Neural cell (in vitro differentiated cells): ENCODE results near the gene TKFC.

Source experiments
- CTCF ChIP-seq: fragments of 450-650 bp; IDR thresholded peaks from 2 replicates; pipeline ENCODE4 v1.5.1; 2014; ENCODE audit warnings: antibody characterized with exemption, mild to moderate bottlenecking, moderate library complexity; ENCODE audit not compliant: poor library complexity, severe bottlenecking
- EP300 ChIP-seq: fragments of 450-650 bp; conservative IDR thresholded peaks from 2 replicates; pipeline ENCODE4 v1.6.1; 2014; ENCODE audit warnings: antibody characterized with exemption, mild to moderate bottlenecking, moderate library complexity; ENCODE audit not compliant: poor library complexity, severe bottlenecking
- POLR2AphosphoS5 ChIP-seq: IDR thresholded peaks from 2 replicates; pipeline ENCODE4 v1.6.1; 2012
- RAD21 ChIP-seq: fragments of 450-650 bp; conservative IDR thresholded peaks from 2 replicates; pipeline ENCODE4 v1.6.1; 2014; ENCODE audit warnings: antibody characterized with exemption, mild to moderate bottlenecking, moderate library complexity
- TAF1 ChIP-seq: IDR thresholded peaks from 2 replicates; pipeline ENCODE4 v1.6.1; 2012; ENCODE audit warnings: low read depth

GRCh38 chr11:61345954-61346843, 13.2 kb downstream of the TKFC start:
- TF ChIP-seq TAF1 (no peak), CTCF (no peak), RAD21 (no peak), POLR2AphosphoS5 (no peak), EP300 (no peak)
